ENCODE results near the gene RNF141. TPM values are rescaled to one million over a fixed set of nuclear protein-coding genes. Genes with fewer than 3 reads are reported as not detected.

The RNF141 gene
- total RNA-seq, 1 donor from 2014 or later, result 31.2 TPM

GRCh38 chr11:10528121-10528520 lies 12.9 kb downstream of the RNF141 start:
- Histone ChIP-seq H3K9ac (ENCODE audit: low read length) (no peak overlapping the region), H3K79me2 (ENCODE audit: insufficient read depth, low read length) (no peaks in the 10 kb centered on the region), H3K4me1 (ENCODE audit: insufficient read depth, low read length) (peaks cover 12% of the 10 kb centered on the region), H3K27ac (ENCODE audit: low read depth, low read length) (peak overlapping the region; percentile 48), H4K20me1 (ENCODE audit: insufficient read depth, low read length) (no peaks in the 10 kb centered on the region), H3K36me3 (ENCODE audit: insufficient read depth, low read length) (peaks cover 7% of the 10 kb centered on the region), H3K4me2 (ENCODE audit: low read length) (no peak overlapping the region), H3K4me3 (ENCODE audit: insufficient read depth, low read depth, low read length) (no peak overlapping the region), H2AFZ (ENCODE audit: low read depth, low read length) (no peak overlapping the region), H3K9me3 (ENCODE audit: insufficient read depth, low read depth, low read length) (no peaks in the 10 kb centered on the region), H3K27me3 (ENCODE audit: insufficient read depth, low read length) (no peaks in the 10 kb centered on the region)
- no peaks in the 10 kb centered on the region for H3K9me3 Mint-ChIP-seq (ENCODE audit: unreplicated experiment)
- H3K4me1 Mint-ChIP-seq (ENCODE audit: low read depth, unreplicated experiment), result peaks cover 18% of the 10 kb centered on the region
- DNase-seq (ENCODE audit: low read depth), result no peak
- no peak for FAIRE-seq
- no peak overlapping the region for H3K4me3 Mint-ChIP-seq (ENCODE audit: unreplicated experiment)
- TF ChIP-seq EZH2 (IDR thresholded peaks at IDR 0.05; ENCODE audit: insufficient read depth, low read length) (no peak), CTCF (IDR thresholded peaks at IDR 0.05; ENCODE audit: insufficient read depth, low read depth, low read length) (no peak)
- H3K36me3 Mint-ChIP-seq (ENCODE audit: low read depth, unreplicated experiment), result peaks cover 4% of the 10 kb centered on the region
- H3K27ac Mint-ChIP-seq (ENCODE audit: unreplicated experiment), result no peak overlapping the region
- no peaks in the 10 kb centered on the region for H3K27me3 Mint-ChIP-seq (ENCODE audit: low read depth, unreplicated experiment)

GRCh38 chr11:10526974-10527918 lies 13.7 kb downstream of the RNF141 start:
- H3K9me3 Mint-ChIP-seq (ENCODE audit: unreplicated experiment), result no peaks in the 10 kb centered on the region
- no peak overlapping the region for H3K4me3 Mint-ChIP-seq (ENCODE audit: unreplicated experiment)
- no peak for FAIRE-seq

More at GRCh38 chr11:10526974-10527918, 13.7 kb downstream of the RNF141 start:
- no peaks in the 10 kb centered on the region for H4K20me1 ChIP-seq (ENCODE audit: insufficient read depth, low read length)
- no peaks in the 10 kb centered on the region for H3K9me3 ChIP-seq (ENCODE audit: insufficient read depth, low read depth, low read length)
- no peak overlapping the region for H3K4me3 ChIP-seq (ENCODE audit: insufficient read depth, low read depth, low read length)
- peak overlapping the region; percentile 47 for H3K4me2 ChIP-seq (ENCODE audit: low read length)
- H2AFZ ChIP-seq (ENCODE audit: low read depth, low read length), result no peak overlapping the region
- peak overlapping the region; percentile 48 for H3K27ac ChIP-seq (ENCODE audit: low read depth, low read length)
- H3K4me1 ChIP-seq (ENCODE audit: insufficient read depth, low read length), result peaks cover 12% of the 10 kb centered on the region
- H3K36me3 ChIP-seq (ENCODE audit: insufficient read depth, low read length), result peaks cover 8% of the 10 kb centered on the region
- TF ChIP-seq EZH2 (IDR thresholded peaks at IDR 0.05; ENCODE audit: insufficient read depth, low read length) (no peak), CTCF (IDR thresholded peaks at IDR 0.05; ENCODE audit: insufficient read depth, low read depth, low read length) (no peak)
- H3K9ac ChIP-seq (ENCODE audit: low read length), result no peak overlapping the region
- H3K27me3 ChIP-seq (ENCODE audit: insufficient read depth, low read length), result no peaks in the 10 kb centered on the region
- no peaks in the 10 kb centered on the region for H3K79me2 ChIP-seq (ENCODE audit: insufficient read depth, low read length)
- Mint-ChIP-seq H3K27ac (ENCODE audit: unreplicated experiment) (peak overlapping the region; percentile 21), H3K36me3 (ENCODE audit: low read depth, unreplicated experiment) (peaks cover 6% of the 10 kb centered on the region), H3K4me1 (ENCODE audit: low read depth, unreplicated experiment) (peaks cover 18% of the 10 kb centered on the region), H3K27me3 (ENCODE audit: low read depth, unreplicated experiment) (no peaks in the 10 kb centered on the region)
- peak; percentile 42 for DNase-seq (ENCODE audit: low read depth)
